Kidney epithelial cell (primary cell): ENCODE data around the gene KLHL10. TPM values are rescaled to one million over a fixed set of nuclear protein-coding genes. Genes with fewer than 3 reads are reported as not detected.
A peak's percentile ranks its signal among the peaks of the same experiment; 100 is the strongest.

Experiments used
- DNase-seq: peaks from one replicate; pipeline ENCODE4 v3.0.0-alpha.2; 2010; ENCODE audit warnings: low read depth
- H3K27me3 ChIP-seq: 2 replicates; pipeline ENCODE4 v1.6.0; 2011; ENCODE audit warnings: low read length; ENCODE audit not compliant: control insufficient read depth, insufficient read depth
- H3K36me3 ChIP-seq: 2 replicates; pipeline ENCODE4 v1.5.1; 2011; ENCODE audit warnings: low read length; ENCODE audit not compliant: control insufficient read depth, insufficient read depth
- H3K4me3 ChIP-seq: 2 replicates; pipeline ENCODE4 v1.5.1; 2011; ENCODE audit warnings: low read depth, mild to moderate bottlenecking, control low read depth, low read length
- CTCF ChIP-seq: IDR thresholded peaks from 2 replicates; pipeline ENCODE4 v1.5.1; 2011; ENCODE audit warnings: mild to moderate bottlenecking, moderate library complexity, low read length, control low read depth, inconsistent platforms; ENCODE audit not compliant: insufficient read depth, poor library complexity, severe bottlenecking
- total RNA-seq: library from RNA; depleted of rRNA; stranded (reverse); fragments of >200 nt; gene quantifications from 2 replicates; pipeline ENCODE4 v1.2.3, GENCODE V29; 2015

Gene KLHL10
- total RNA-seq, 1 donor from 2014 or later: not detected

- Histone ChIP-seq H3K4me3 (no peak overlapping the region), H3K27me3 (no peaks in the 10 kb centered on the region), H3K36me3 (peaks cover 1% of the 10 kb centered on the region)
- TF ChIP-seq CTCF: no peak
- DNase-seq: no peak
Measured at GRCh38 chr17:41806685-41807445, 30.8 kb upstream of the KLHL10 start.

- no peaks in the 10 kb centered on the region for H3K36me3 ChIP-seq
- no peak for DNase-seq
- peak overlapping the region; percentile 74 for H3K4me3 ChIP-seq
- no peaks in the 10 kb centered on the region for H3K27me3 ChIP-seq
- no peak for TF ChIP-seq CTCF
Measured at GRCh38 chr17:41810659-41811548, 26.7 kb upstream of the KLHL10 start.

- no peaks in the 10 kb centered on the region for H3K27me3 ChIP-seq
- no peak for DNase-seq
- H3K4me3 ChIP-seq: peak within 1 kb of the TSS; percentile 74
- TF ChIP-seq CTCF: peak; percentile 58
- H3K36me3 ChIP-seq: no peaks in the 10 kb centered on the region
Measured at GRCh38 chr17:41811549-41812380, 25.9 kb upstream of the KLHL10 start, which contains the start of gene P3H4. Gene P3H4 (minus strand): TSS chr17:41811949. CDS start chr17:41811915, 34 bp downstream.

- DNase-seq: no peak
- Histone ChIP-seq H3K27me3 (no peaks in the 10 kb centered on the region), H3K36me3 (no peaks in the 10 kb centered on the region), H3K4me3 (peak within 1 kb of the TSS; percentile 74)
- TF ChIP-seq CTCF: no peak
Measured at GRCh38 chr17:41812381-41813151, 25.1 kb upstream of the KLHL10 start, which contains the start of gene FKBP10. Gene FKBP10 (plus strand): TSS chr17:41813004. CDS start chr17:41813035, 31 bp downstream.

- Histone ChIP-seq H3K4me3 (peak overlapping the region; percentile 74), H3K27me3 (no peaks in the 10 kb centered on the region), H3K36me3 (no peaks in the 10 kb centered on the region)
- no peak for DNase-seq
- TF ChIP-seq CTCF: no peak
Measured at GRCh38 chr17:41813152-41813680, 24.4 kb upstream of the KLHL10 start.
